Measurements from ENCODE around the gene NOVA2.

- TF ChIP-seq CTCF (IDR thresholded peaks at IDR 0.05; ENCODE audit: extremely low read depth in 1 of 2, insufficient read depth in 1 of 2, low read depth in 1 of 2, low read length in 2 of 2) (no peak), POLR2AphosphoS5 (IDR thresholded peaks at IDR 0.05; ENCODE audit: insufficient read depth, low read depth, low read length) (no peak), FOS (IDR thresholded peaks at IDR 0.05; ENCODE audit: borderline replicate concordance, insufficient read depth, low read length) (no peak), POLR2A (IDR thresholded peaks at IDR 0.05; ENCODE audit: low read depth, low read length) (no peak), EZH2 (IDR thresholded peaks at IDR 0.05; ENCODE audit: borderline replicate concordance, low read depth, low read length, severe bottlenecking) (no peak), MAX (IDR thresholded peaks at IDR 0.05; ENCODE audit: insufficient read depth, insufficient read length) (no peak), MYC (IDR thresholded peaks at IDR 0.05; ENCODE audit: low read depth, low read length) (no peak), JUN (IDR thresholded peaks at IDR 0.05; ENCODE audit: borderline replicate concordance, insufficient read depth, insufficient read length, low read depth) (no peak), GATA2 (IDR thresholded peaks at IDR 0.05; ENCODE audit: insufficient read depth, insufficient read length, low read depth, low read length) (no peak)
Observed at GRCh38 chr19:45883881-45884681, 89.6 kb downstream of the NOVA2 start.
